Esophagus muscularis mucosa (tissue), 2 donors: ENCODE results near the gene LRRC71.

Source experiments
- POLR2A ChIP-seq: fragments of 450-650 bp; IDR thresholded peaks from one replicate; pipeline ENCODE4 v1.6.1; 2017; ENCODE audit warnings: antibody characterized with exemption, moderate library complexity, mild to moderate bottlenecking, low read depth
- POLR2AphosphoS5 ChIP-seq, 2 donors: sonication (generic); formaldehyde crosslinking; IDR thresholded peaks; one replicate each; pipeline ENCODE4 v1.6.1; 2017; ENCODE audit warnings: antibody characterized with exemption in 2 of 2

GRCh38 chr1:156920233-156921052 is at the start of gene LRRC71:
- TF ChIP-seq POLR2AphosphoS5 (IDR thresholded peaks at IDR 0.05) (peak in 1 of 2 donors; percentile 64), POLR2A (no peak)
